ENCODE results near the gene JADE2. TPM values are rescaled to one million over a fixed set of nuclear protein-coding genes. Genes with fewer than 3 reads are reported as not detected.

JADE2 gene
- total and polyA plus RNA-seq, 4 donors = 3.9 to 11.4 (median 5.5) TPM

DNA sequence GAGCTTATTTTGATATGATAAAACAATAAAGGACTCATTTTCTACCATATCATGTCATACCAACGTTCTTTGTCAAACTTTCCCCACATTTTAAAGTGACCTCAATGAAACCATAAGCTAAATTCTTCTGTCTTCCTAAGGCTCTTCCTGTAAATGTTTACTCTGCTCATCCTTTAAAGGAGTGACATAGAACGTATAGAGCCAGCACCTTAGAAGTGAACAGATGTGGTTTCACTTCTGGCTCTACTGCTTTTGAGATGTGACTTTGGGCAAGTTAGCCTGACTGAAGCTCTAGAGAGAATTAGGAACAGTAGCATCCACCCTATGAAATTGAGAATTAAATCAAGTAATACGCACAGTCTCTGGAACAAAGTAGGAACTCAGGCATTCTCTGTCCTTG is 83.1 kb downstream of the JADE2 start (continued):
- TF ChIP-seq HNF4G (IDR thresholded peaks at IDR 0.05) (no peak), JUND (IDR thresholded peaks at IDR 0.05) (no peak), RAD21 (IDR thresholded peaks at IDR 0.05) (no peak), HNF4A (conservative IDR thresholded peaks at IDR 0.05) (no peak)
- TF ChIP-seq, protein P1, sequence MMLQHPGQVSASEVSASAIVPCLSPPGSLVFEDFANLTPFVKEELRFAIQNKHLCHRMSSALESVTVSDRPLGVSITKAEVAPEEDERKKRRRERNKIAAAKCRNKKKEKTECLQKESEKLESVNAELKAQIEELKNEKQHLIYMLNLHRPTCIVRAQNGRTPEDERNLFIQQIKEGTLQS (IDR thresholded peaks at IDR 0.05) = no peak

DNA sequence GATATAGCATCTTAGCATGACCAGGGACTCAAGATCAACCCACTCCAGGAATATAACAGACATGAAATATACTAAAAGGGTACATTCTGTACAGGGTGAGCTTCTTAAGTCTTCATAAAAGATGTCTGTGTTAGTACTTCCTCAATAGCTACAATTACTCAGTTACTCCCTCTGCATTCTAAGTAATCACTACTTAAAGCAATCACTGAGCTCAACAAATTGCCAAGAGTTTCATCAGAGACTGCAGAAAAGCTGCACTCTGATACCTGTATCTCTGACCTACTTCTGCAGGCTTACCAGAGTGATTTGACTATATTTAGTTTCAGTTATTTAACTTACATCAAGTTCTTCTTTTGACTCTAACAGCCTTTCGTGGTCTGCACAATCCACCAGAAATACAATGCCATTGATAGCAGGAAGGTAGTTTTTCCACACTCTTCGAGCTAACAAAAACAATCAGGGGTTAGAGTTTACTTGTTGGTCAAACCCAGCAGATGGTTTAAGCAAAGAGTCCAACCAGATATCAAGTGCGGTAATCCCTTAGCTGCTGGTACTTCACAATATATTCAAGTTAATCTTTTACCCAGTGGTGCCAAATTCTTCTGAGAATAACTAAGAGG is 83.9 kb downstream of the JADE2 start:
- WGBS = 26% methylated on average over 3 of the region's 3 CpGs
- DNase-seq (ENCODE audit: low spot score) = no peak
- Histone ChIP-seq H3K36me3 (ENCODE audit: control insufficient read depth in 4 of 4, insufficient read depth in 3 of 4, low read depth in 1 of 4, low read length in 3 of 4) (peaks cover 7 to 50% (median 43%) of the 10 kb centered on the region in 4 donors), H3K9ac (ENCODE audit: low read depth in 1 of 2, low read length in 2 of 2) (no peak overlapping the region), H3K27ac (ENCODE audit: low read depth in 1 of 2, low read length in 2 of 2) (peak overlapping the region; percentile 37 to 42), H3K4me3 (ENCODE audit: low read depth in 1 of 3, low read length in 3 of 3) (no peak overlapping the region), H3K9me3 (ENCODE audit: control insufficient read depth in 4 of 4, low read length in 3 of 4) (no peaks in the 10 kb centered on the region), H3K27me3 (ENCODE audit: control insufficient read depth in 4 of 4, insufficient read depth in 4 of 4, low read length in 3 of 4) (no peaks in the 10 kb centered on the region), H3K4me1 (ENCODE audit: control insufficient read depth in 4 of 4, insufficient read depth in 4 of 4, low read length in 3 of 4) (peaks cover 8 to 33% (median 25%) of the 10 kb centered on the region in 4 donors)
- no peak for TF ChIP-seq TAF1 (conservative IDR thresholded peaks at IDR 0.05)
- TF ChIP-seq, protein P2, sequence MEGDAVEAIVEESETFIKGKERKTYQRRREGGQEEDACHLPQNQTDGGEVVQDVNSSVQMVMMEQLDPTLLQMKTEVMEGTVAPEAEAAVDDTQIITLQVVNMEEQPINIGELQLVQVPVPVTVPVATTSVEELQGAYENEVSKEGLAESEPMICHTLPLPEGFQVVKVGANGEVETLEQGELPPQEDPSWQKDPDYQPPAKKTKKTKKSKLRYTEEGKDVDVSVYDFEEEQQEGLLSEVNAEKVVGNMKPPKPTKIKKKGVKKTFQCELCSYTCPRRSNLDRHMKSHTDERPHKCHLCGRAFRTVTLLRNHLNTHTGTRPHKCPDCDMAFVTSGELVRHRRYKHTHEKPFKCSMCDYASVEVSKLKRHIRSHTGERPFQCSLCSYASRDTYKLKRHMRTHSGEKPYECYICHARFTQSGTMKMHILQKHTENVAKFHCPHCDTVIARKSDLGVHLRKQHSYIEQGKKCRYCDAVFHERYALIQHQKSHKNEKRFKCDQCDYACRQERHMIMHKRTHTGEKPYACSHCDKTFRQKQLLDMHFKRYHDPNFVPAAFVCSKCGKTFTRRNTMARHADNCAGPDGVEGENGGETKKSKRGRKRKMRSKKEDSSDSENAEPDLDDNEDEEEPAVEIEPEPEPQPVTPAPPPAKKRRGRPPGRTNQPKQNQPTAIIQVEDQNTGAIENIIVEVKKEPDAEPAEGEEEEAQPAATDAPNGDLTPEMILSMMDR (IDR thresholded peaks at IDR 0.05; ENCODE audit: low read depth, low read length, missing input control) = no peak
- TF ChIP-seq, protein P3, sequence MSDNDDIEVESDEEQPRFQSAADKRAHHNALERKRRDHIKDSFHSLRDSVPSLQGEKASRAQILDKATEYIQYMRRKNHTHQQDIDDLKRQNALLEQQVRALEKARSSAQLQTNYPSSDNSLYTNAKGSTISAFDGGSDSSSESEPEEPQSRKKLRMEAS (IDR thresholded peaks at IDR 0.05) = no peak
- TF ChIP-seq JUND (IDR thresholded peaks at IDR 0.05) = peak; percentile 13 to 17
- no peak for TF ChIP-seq YY1 (IDR thresholded peaks at IDR 0.05)
- TF ChIP-seq, protein P1 (IDR thresholded peaks at IDR 0.05) = no peak
- TF ChIP-seq HNF4G (IDR thresholded peaks at IDR 0.05) = peak; percentile 39
- TF ChIP-seq RAD21 (IDR thresholded peaks at IDR 0.05) = peak; percentile 10 to 13
- TF ChIP-seq, protein P4, sequence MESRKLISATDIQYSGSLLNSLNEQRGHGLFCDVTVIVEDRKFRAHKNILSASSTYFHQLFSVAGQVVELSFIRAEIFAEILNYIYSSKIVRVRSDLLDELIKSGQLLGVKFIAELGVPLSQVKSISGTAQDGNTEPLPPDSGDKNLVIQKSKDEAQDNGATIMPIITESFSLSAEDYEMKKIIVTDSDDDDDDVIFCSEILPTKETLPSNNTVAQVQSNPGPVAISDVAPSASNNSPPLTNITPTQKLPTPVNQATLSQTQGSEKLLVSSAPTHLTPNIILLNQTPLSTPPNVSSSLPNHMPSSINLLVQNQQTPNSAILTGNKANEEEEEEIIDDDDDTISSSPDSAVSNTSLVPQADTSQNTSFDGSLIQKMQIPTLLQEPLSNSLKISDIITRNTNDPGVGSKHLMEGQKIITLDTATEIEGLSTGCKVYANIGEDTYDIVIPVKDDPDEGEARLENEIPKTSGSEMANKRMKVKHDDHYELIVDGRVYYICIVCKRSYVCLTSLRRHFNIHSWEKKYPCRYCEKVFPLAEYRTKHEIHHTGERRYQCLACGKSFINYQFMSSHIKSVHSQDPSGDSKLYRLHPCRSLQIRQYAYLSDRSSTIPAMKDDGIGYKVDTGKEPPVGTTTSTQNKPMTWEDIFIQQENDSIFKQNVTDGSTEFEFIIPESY (IDR thresholded peaks at IDR 0.05) = no peak
- no peak for TF ChIP-seq FOXA2 (IDR thresholded peaks at IDR 0.05)
- TF ChIP-seq GABPA (IDR thresholded peaks at IDR 0.05 in 1 of 2, conservative IDR thresholded peaks at IDR 0.05 in 1 of 2) = no peak
- TF ChIP-seq, protein P5, sequence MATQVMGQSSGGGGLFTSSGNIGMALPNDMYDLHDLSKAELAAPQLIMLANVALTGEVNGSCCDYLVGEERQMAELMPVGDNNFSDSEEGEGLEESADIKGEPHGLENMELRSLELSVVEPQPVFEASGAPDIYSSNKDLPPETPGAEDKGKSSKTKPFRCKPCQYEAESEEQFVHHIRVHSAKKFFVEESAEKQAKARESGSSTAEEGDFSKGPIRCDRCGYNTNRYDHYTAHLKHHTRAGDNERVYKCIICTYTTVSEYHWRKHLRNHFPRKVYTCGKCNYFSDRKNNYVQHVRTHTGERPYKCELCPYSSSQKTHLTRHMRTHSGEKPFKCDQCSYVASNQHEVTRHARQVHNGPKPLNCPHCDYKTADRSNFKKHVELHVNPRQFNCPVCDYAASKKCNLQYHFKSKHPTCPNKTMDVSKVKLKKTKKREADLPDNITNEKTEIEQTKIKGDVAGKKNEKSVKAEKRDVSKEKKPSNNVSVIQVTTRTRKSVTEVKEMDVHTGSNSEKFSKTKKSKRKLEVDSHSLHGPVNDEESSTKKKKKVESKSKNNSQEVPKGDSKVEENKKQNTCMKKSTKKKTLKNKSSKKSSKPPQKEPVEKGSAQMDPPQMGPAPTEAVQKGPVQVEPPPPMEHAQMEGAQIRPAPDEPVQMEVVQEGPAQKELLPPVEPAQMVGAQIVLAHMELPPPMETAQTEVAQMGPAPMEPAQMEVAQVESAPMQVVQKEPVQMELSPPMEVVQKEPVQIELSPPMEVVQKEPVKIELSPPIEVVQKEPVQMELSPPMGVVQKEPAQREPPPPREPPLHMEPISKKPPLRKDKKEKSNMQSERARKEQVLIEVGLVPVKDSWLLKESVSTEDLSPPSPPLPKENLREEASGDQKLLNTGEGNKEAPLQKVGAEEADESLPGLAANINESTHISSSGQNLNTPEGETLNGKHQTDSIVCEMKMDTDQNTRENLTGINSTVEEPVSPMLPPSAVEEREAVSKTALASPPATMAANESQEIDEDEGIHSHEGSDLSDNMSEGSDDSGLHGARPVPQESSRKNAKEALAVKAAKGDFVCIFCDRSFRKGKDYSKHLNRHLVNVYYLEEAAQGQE (IDR thresholded peaks at IDR 0.05) = peak; percentile 38
- no peak for TF ChIP-seq EGR1 (IDR thresholded peaks at IDR 0.05; ENCODE audit: low read depth in 2 of 2)
- peak; percentile 63 to 77 for TF ChIP-seq HNF4A (conservative IDR thresholded peaks at IDR 0.05)
- TF ChIP-seq RXRA (IDR thresholded peaks at IDR 0.05) = peak; percentile 69 to 70
- peak; percentile 66 for TF ChIP-seq SP1 (IDR thresholded peaks at IDR 0.05)
- no peak for TF ChIP-seq NR2F2 (IDR thresholded peaks at IDR 0.05)
- TF ChIP-seq FOXA1 (IDR thresholded peaks at IDR 0.05) = no peak

All from liver (tissue), 9 donors.